Esophagus muscularis mucosa (tissue), 4 donors: ENCODE data around the gene BOK. TPM values are rescaled to one million over a fixed set of nuclear protein-coding genes. Genes with fewer than 3 reads are reported as not detected.

Experiments used
- DNase-seq: peaks from one replicate; pipeline ENCODE4 v3.0.0-alpha.2; 2017; ENCODE audit errors: extremely low spot score
- H3K27ac ChIP-seq, 4 donors: fragments of 200-600 bp; sonication (generic); replicated peaks in 1 of 4; 1 replicate in 3 of 4; 2 replicates in 1 of 4; pipeline ENCODE4 v1.5.1; 2016 to 2019; ENCODE audit warnings: mild to moderate bottlenecking in 1 of 4
- H3K27me3 ChIP-seq, 4 donors: fragments of 200-600 bp; sonication (generic); one replicate each; pipeline versions ENCODE4 v1.5.1 to v1.6.0; 2016 to 2019
- H3K36me3 ChIP-seq, 4 donors: fragments of 200-600 bp; sonication (generic); one replicate each; pipeline ENCODE4 v1.5.1; 2016 to 2019
- H3K4me1 ChIP-seq, 4 donors: fragments of 200-600 bp; sonication (generic); one replicate each; pipeline ENCODE4 v1.5.1; 2016 to 2019
- H3K4me3 ChIP-seq, 4 donors: fragments of 200-600 bp; sonication (generic); 1 replicate in 2 of 4; 2 replicates in 2 of 4; pipeline ENCODE4 v1.5.1; 2016 to 2019; ENCODE audit warnings: mild to moderate bottlenecking in 4 of 4, moderate library complexity in 1 of 4
- H3K9me3 ChIP-seq, 4 donors: fragments of 200-600 bp; sonication (generic); 1 replicate in 3 of 4; 2 replicates in 1 of 4; pipeline ENCODE4 v1.5.1; 2016 to 2019
- EP300 ChIP-seq: sonication (generic); formaldehyde crosslinking; IDR thresholded peaks from one replicate; pipeline ENCODE4 v1.6.1; 2017; ENCODE audit warnings: antibody characterized with exemption
- POLR2A ChIP-seq: fragments of 450-650 bp; IDR thresholded peaks from one replicate; pipeline ENCODE4 v1.6.1; 2017; ENCODE audit warnings: antibody characterized with exemption, moderate library complexity, mild to moderate bottlenecking, low read depth
- POLR2AphosphoS5 ChIP-seq, 2 donors: sonication (generic); formaldehyde crosslinking; IDR thresholded peaks; one replicate each; pipeline ENCODE4 v1.6.1; 2017; ENCODE audit warnings: antibody characterized with exemption in 2 of 2
- WGBS: methylation state at CpG from one replicate; pipeline ENCODE4 v1.1.5; 2018; 5-methylcytosine and 5-hydroxymethylcytosine counted together
- intact Hi-C: fragments of 100-400 bp; cut with DNase I; formaldehyde crosslinking; loops from one replicate; pipeline ENCODE4 v1.15.1; 2023
- total RNA-seq, 4 donors: library from RNA; depleted of rRNA; stranded (reverse); fragments of >200 nt; gene quantifications; one replicate each; pipeline versions ENCODE4 v1.1.0 to v1.2.1, GENCODE V29; 2016
- TF ChIP-seq, protein P1 (sequence below), 3 experiments: fragments of 200-600 bp in 2 of 3; fragments of 450-650 bp in 1 of 3; sonication (generic) in 2 of 3; IDR thresholded peaks; one replicate each; pipeline ENCODE4 v1.5.1; 2017 to 2019; ENCODE audit warnings: antibody characterized with exemption in 3 of 3, mild to moderate bottlenecking in 2 of 3, moderate library complexity in 1 of 3

BOK gene
- total RNA-seq, 4 donors from 2014 or later, result 55.8 to 118 (median 73.7) TPM

DNA sequence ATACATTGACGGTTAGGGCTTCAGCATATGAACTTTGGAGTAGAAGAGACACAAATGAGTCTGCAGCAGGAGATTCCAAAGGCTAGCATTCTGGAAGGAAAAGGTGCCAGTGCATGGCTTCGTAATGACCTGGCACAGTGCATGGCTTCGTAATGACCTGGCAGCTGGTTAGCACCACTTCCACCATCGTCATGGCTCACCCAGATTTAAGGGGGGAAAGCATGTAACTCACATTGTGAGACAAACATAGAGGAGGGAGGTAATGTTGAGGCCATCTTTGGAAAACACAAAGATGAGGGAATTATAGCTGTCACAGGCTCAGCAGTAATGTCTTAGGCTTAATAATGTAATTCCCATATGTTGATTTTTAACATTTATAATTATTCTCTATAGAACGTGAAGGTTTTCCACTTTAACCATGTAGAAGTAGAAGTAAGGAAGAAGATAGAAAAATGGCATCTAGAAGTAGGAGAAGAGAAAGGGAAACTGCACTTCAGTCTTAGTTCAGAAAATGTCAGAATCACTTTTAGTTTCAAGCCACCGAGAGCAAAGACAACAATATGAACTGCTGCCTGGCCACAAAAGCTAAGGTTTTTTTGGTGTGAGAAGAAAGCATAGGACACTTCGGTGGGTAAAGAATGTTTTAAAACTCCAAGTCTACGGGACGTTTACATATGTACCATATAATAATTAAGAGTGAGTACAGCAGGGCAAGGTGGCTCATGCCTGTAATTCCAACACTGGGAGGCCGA, 43.4 kb upstream of the BOK start:
- TF ChIP-seq, protein P1, sequence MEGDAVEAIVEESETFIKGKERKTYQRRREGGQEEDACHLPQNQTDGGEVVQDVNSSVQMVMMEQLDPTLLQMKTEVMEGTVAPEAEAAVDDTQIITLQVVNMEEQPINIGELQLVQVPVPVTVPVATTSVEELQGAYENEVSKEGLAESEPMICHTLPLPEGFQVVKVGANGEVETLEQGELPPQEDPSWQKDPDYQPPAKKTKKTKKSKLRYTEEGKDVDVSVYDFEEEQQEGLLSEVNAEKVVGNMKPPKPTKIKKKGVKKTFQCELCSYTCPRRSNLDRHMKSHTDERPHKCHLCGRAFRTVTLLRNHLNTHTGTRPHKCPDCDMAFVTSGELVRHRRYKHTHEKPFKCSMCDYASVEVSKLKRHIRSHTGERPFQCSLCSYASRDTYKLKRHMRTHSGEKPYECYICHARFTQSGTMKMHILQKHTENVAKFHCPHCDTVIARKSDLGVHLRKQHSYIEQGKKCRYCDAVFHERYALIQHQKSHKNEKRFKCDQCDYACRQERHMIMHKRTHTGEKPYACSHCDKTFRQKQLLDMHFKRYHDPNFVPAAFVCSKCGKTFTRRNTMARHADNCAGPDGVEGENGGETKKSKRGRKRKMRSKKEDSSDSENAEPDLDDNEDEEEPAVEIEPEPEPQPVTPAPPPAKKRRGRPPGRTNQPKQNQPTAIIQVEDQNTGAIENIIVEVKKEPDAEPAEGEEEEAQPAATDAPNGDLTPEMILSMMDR (IDR thresholded peaks at IDR 0.05), result no peak
- TF ChIP-seq EP300, result no peak
- no peak for TF ChIP-seq POLR2AphosphoS5 (IDR thresholded peaks at IDR 0.05)
- no peak for TF ChIP-seq POLR2A
- H3K9me3 ChIP-seq, result no peaks in the 10 kb centered on the region
- intact Hi-C loops, result no loop called here

GRCh38 chr2:241516520-241516965, 42.0 kb upstream of the BOK start:
- TF ChIP-seq POLR2A, result no peak
- no peak for TF ChIP-seq EP300
- TF ChIP-seq, protein P1 (IDR thresholded peaks at IDR 0.05), result no peak
- TF ChIP-seq POLR2AphosphoS5 (IDR thresholded peaks at IDR 0.05), result no peak
- Histone ChIP-seq H3K27me3 (peaks cover 0 to 23% (median 3%) of the 10 kb centered on the region in 4 donors), H3K27ac (no peak overlapping the region), H3K4me3 (no peak overlapping the region), H3K9me3 (no peaks in the 10 kb centered on the region), H3K36me3 (peaks cover 0 to 5% (median 0%) of the 10 kb centered on the region in 4 donors), H3K4me1 (no peaks in the 10 kb centered on the region)
- intact Hi-C loops, result no loop called here
- DNase-seq, result no peak
- 95% methylated on average over 3 of the region's 3 CpGs for WGBS

More for the DNA sequence above, 43.4 kb upstream of the BOK start:
- Histone ChIP-seq H3K27ac (no peak overlapping the region), H3K4me1 (peaks cover 0 to 1% (median 0%) of the 10 kb centered on the region in 4 donors), H3K27me3 (peaks cover 0 to 12% (median 0%) of the 10 kb centered on the region in 4 donors), H3K36me3 (peaks cover 0 to 11% (median 2%) of the 10 kb centered on the region in 4 donors), H3K4me3 (no peak overlapping the region)
- no peak for DNase-seq
- WGBS, result 66% methylated on average over 10 of the region's 10 CpGs

GRCh38 chr2:241517297-241517696, 41.2 kb upstream of the BOK start:
- no peaks in the 10 kb centered on the region for H3K36me3 ChIP-seq
- no peak overlapping the region for H3K4me3 ChIP-seq
- WGBS, result 94% methylated on average over 6 of the region's 6 CpGs
- no peaks in the 10 kb centered on the region for H3K4me1 ChIP-seq
- no peaks in the 10 kb centered on the region for H3K9me3 ChIP-seq
- TF ChIP-seq EP300, result no peak
- no peak for TF ChIP-seq POLR2A
- TF ChIP-seq, protein P1 (IDR thresholded peaks at IDR 0.05), result no peak
- no peak for TF ChIP-seq POLR2AphosphoS5 (IDR thresholded peaks at IDR 0.05)
- intact Hi-C loops, result no loop called here
- no peak for DNase-seq
- H3K27ac ChIP-seq, result no peak overlapping the region
- peaks cover 0 to 30% (median 4%) of the 10 kb centered on the region in 4 donors for H3K27me3 ChIP-seq

GRCh38 chr2:241519669-241520068, 38.9 kb upstream of the BOK start:
- no peak for TF ChIP-seq POLR2A
- TF ChIP-seq EP300, result no peak
- TF ChIP-seq, protein P1 (IDR thresholded peaks at IDR 0.05), result no peak
- no peak for TF ChIP-seq POLR2AphosphoS5 (IDR thresholded peaks at IDR 0.05)
- 80% methylated on average over 11 of the region's 11 CpGs for WGBS
- Histone ChIP-seq H3K27ac (no peak overlapping the region), H3K9me3 (no peaks in the 10 kb centered on the region), H3K36me3 (no peaks in the 10 kb centered on the region), H3K27me3 (peaks cover 0 to 37% (median 4%) of the 10 kb centered on the region in 4 donors), H3K4me3 (no peak overlapping the region), H3K4me1 (no peaks in the 10 kb centered on the region)
- intact Hi-C loops, result no loop called here
- no peak for DNase-seq
